ENCODE results near the gene FTL. TPM values are rescaled to one million over a fixed set of nuclear protein-coding genes. Genes with fewer than 3 reads are reported as not detected.
"Not testable (repeated sequence)": the region's sequence is repeated elsewhere in the genome, so short reads cannot be mapped to it uniquely, and the experiment has no call there.

Gene FTL
- total and polyA plus RNA-seq, 2 donors from 2014 or later: 1,841 to 17,016 TPM

DNA sequence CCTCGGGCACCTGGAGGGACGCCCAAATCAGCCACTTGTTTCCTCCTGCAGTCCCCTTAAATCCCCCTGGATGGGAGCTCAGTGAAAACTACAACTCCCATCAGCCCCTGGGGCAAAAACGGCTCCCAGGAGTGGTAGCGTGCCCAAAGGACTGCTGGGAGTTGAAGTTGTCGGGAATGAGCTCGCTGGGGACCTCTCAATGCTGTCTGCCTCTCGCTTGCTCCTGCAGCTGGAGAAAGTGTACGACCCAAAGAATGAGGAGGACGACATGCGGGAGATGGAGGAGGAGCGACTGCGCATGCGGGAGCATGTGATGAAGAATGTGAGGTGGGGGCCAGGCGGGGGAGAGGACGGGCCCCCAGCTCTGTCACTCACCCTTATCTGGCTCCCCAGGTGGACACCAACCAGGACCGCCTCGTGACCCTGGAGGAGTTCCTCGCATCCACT, 46.3 kb upstream of the FTL start:
- H3K4me3 ChIP-seq (ENCODE audit: low read length in 3 of 3): no peak overlapping the region
- no peak for FAIRE-seq
- no peaks in the 10 kb centered on the region for H3K4me1 ChIP-seq (ENCODE audit: control insufficient read depth in 2 of 3, insufficient read depth in 2 of 3, low read depth in 1 of 3, low read length in 3 of 3)
- no peak overlapping the region for H3K27ac ChIP-seq (ENCODE audit: low read depth in 2 of 2, low read length in 2 of 2)
- H3K36me3 ChIP-seq (ENCODE audit: control insufficient read depth in 2 of 3, insufficient read depth in 3 of 3, low read length in 3 of 3): peaks cover 3 to 20% (median 13%) of the 10 kb centered on the region in 3 donors
- intact Hi-C loops (cut with DNase I): no loop called here
- H3K9me3 ChIP-seq (ENCODE audit: control insufficient read depth in 2 of 3, insufficient read depth in 1 of 3, low read length in 3 of 3): no peaks in the 10 kb centered on the region
- no peaks in the 10 kb centered on the region for H3K27me3 ChIP-seq (ENCODE audit: control insufficient read depth, insufficient read depth, low read length)
- DNase-seq: peak in 3 of 5 donors; percentile 39 to 50 (median 46)
- no peak overlapping the region for H3K9ac ChIP-seq (ENCODE audit: low read length in 3 of 3)
- no peak for TF ChIP-seq CTCF (IDR thresholded peaks at IDR 0.05; ENCODE audit: borderline replicate concordance, extremely low read depth, insufficient read depth)

DNA sequence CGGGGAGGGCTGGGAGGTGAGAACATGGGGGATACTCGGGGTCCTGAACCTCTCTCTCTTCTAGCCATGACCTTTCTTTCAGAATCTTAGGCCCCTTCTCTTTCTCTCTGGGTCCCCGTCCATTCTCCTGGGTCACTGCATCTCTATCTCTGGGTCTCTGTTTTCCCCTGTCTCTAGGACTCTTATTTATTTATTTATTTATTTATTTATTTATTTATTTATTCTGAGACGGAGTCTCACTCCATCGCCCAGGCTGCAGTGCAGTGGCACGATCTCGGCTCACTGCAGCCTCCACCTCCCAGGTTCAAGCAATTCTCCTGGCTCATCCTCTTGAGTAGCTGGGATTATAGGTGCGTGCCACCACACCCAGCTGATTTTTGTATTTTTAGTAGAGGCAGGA, 45.8 kb upstream of the FTL start:
- DNase-seq; H3K4me1 ChIP-seq (ENCODE audit: control insufficient read depth in 2 of 3, insufficient read depth in 2 of 3, low read depth in 1 of 3, low read length in 3 of 3); intact Hi-C loops (cut with DNase I); H3K27me3 ChIP-seq (ENCODE audit: control insufficient read depth, insufficient read depth, low read length); H3K9me3 ChIP-seq (ENCODE audit: control insufficient read depth in 2 of 3, insufficient read depth in 1 of 3, low read length in 3 of 3); H3K4me3 ChIP-seq (ENCODE audit: low read length in 3 of 3); FAIRE-seq; H3K9ac ChIP-seq (ENCODE audit: low read length in 3 of 3); H3K27ac ChIP-seq (ENCODE audit: low read depth in 2 of 2, low read length in 2 of 2): not testable (repeated sequence)
- peaks cover 2 to 19% (median 13%) of the 10 kb centered on the region in 3 donors for H3K36me3 ChIP-seq (ENCODE audit: control insufficient read depth in 2 of 3, insufficient read depth in 3 of 3, low read length in 3 of 3)

DNA sequence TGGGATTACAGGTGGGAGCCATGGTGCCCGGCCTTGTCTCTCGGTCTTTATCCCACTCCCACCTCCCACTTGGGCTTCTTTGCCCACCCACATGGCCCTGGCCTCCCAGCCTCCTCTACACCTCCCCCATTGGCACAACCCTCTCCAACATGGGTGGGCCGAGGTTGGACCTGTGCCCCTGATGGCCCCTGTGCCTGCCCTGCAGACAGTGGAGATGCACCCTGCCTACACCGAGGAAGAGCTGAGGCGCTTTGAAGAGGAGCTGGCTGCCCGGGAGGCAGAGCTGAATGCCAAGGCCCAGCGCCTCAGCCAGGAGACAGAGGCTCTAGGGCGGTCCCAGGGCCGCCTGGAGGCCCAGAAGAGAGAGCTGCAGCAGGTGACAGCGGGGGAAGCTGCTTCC, 44.2 kb upstream of the FTL start:
- peaks cover 0 to 13% (median 12%) of the 10 kb centered on the region in 3 donors for H3K36me3 ChIP-seq (ENCODE audit: control insufficient read depth in 2 of 3, insufficient read depth in 3 of 3, low read length in 3 of 3)
- FAIRE-seq: no peak

More for the DNA sequence above, 44.2 kb upstream of the FTL start:
- Histone ChIP-seq H3K27ac (ENCODE audit: low read depth in 2 of 2, low read length in 2 of 2) (no peak overlapping the region), H3K4me3 (ENCODE audit: low read length in 3 of 3) (no peak overlapping the region), H3K4me1 (ENCODE audit: control insufficient read depth in 2 of 3, insufficient read depth in 2 of 3, low read depth in 1 of 3, low read length in 3 of 3) (no peaks in the 10 kb centered on the region), H3K9ac (ENCODE audit: low read length in 3 of 3) (no peak overlapping the region), H3K9me3 (ENCODE audit: control insufficient read depth in 2 of 3, insufficient read depth in 1 of 3, low read length in 3 of 3) (no peaks in the 10 kb centered on the region), H3K27me3 (ENCODE audit: control insufficient read depth, insufficient read depth, low read length) (no peaks in the 10 kb centered on the region)
- TF ChIP-seq CTCF (IDR thresholded peaks at IDR 0.05; ENCODE audit: borderline replicate concordance, extremely low read depth, insufficient read depth): no peak
- intact Hi-C loops (cut with DNase I): no loop called here
- peak in 1 of 5 donors; percentile 59 for DNase-seq
